ENCODE results near the gene C3orf70.
"Not testable (repeated sequence)": the region's sequence is repeated elsewhere in the genome, so short reads cannot be mapped to it uniquely, and the experiment has no call there.

The C3orf70 gene

DNA sequence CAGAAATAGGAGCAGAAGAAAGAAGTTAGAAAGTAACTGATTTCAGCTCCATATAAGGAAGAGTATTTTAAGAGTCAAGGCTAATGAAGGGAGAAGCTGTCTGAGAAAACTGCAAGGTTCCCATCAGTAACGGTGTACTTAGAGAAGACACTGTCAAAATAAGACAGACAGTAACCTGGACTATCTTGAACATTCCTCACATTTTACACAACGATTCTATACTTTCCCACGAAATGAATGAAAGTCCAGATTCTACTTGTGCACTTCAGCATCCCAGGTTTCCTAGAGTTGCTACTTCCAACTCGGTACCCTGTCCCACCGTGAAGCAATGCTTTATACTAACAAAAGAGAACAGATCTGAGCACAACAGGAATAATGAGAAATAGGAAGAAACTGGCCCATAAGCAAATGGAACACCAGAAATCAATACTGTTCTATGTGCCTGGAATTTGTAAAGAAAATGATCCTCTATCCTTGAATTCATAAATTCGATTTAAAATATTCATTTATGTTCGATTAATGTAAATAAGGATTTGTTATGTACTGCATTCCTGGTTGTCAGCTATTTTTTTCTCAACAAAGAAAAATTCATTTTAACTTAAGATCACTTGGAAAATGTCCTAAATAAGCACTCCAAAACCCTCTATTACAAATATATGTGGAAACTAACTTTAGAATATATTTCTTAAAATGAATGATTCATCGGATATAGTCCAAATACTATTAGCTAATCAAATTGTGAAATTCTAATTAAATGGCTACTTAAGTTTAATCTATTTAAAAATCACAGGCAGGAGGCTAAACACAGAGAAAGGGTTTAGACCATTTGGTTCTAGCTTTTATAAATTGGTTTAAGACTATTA, 1.5 kb downstream of the C3orf70 start:
- DNase-seq = no peak

DNA sequence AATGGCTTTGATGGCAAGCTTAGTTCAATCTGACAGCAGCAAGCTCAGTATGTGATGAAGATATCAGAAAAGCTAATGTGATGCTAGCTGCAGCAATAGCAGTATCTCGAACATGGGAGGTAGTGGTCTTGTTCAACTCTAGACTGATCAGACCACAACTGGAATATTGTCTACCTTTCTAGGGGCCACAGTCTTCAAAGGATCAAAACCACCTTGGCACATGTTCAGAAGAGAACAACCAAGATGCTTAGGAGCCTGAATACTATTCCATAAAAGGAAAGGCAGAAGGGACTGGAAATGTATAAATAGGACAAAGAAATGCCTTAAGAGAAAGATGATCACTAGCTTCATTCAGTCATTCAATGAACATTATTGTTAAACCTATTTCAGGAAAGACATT, 2.3 kb downstream of the C3orf70 start:
- no peak for DNase-seq

DNA sequence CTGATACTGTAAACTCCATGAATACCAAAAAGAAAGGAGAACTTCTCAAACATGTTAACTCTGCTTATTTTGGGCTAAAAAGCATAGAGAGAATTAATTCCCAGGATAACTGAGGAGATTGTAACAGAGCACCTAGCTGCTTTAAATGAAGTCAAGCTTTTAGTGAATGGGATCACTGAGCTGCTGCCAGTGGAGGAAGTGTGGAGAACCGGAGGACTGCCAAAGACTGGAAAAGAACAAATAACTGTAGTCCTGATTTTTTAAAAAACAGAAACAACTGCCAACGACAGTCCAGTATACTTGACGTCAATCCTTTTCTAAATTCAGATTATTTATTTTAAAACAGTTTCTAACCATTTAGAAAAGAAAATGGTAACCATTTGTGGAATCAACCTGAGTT, 3.3 kb downstream of the C3orf70 start:
- no peak for DNase-seq

DNA sequence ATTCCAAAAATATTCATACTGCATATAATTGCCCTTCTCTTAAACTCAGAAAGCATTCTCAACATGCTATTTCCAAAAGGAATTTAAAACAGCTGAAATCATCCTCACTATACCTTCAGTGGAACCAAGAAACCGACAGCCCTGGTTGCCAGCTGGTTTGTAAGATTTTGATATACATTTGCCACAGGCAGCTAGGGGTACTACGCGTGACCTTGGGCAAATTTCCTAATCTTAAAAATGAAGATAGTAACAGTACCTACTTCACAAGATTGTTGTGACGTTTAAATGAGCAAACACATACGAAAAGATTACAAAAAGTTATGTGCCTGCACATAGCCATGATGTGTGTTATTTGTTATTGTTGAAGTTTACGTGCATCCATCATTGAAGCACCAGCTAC, 7.3 kb downstream of the C3orf70 start:
- no peak for DNase-seq

DNA sequence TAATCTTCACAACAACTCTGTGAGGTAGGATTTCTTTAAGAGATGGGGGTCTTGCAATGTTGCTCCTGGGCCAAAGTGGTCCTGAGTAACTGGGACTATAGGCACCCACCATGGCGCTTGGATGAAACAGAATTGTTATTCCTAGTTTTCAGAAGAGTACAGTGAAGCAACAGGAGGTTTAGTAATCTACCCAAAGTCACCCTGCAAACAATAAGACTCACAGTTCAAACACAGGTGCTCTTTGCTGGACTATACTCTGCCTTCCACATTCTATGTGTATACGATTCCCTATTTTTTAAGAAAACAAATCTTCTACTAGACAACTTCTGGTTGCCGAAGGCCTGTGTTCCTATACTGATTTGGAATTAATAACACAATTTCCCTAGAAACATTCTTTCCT, 8.1 kb downstream of the C3orf70 start:
- no peak for DNase-seq

DNA sequence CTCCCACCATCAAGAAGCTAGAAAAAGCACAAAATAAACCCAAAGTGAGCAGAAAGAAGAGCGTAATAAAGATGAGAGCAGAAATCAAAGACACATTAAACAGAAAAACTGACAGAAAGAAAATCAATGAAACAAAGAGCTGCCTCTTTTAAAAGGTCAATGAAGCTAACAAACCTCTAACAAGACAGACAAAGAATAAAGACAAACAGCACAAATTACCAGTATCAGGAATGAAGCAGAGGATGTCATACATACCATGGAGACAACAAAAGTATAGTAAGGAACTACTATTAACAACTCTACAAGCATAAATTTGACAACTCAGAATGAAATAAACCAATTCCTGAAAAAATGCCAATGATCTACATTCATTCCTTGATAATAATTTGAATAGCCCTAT, 15.0 kb downstream of the C3orf70 start:
- DNase-seq = no peak

DNA sequence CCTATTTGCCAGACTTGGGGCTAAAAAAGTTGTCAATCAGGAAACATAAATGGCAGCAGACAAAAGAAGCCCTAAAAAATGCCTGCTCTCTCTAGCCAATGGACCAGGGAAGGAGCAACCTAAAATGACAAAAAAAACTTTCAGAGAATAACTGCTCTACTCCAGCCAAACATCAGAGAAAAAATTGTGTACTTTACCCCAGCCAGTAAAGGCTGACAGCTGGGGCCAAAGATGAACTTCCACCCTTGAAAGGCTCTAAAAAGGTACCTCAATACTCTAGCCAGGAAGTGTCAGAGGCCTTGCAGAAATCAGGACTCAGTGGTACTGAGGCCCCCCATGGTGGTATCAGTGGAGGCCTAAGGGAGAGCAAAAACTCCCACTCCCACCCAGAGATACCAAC, 18.4 kb downstream of the C3orf70 start:
- no peak for DNase-seq

DNA sequence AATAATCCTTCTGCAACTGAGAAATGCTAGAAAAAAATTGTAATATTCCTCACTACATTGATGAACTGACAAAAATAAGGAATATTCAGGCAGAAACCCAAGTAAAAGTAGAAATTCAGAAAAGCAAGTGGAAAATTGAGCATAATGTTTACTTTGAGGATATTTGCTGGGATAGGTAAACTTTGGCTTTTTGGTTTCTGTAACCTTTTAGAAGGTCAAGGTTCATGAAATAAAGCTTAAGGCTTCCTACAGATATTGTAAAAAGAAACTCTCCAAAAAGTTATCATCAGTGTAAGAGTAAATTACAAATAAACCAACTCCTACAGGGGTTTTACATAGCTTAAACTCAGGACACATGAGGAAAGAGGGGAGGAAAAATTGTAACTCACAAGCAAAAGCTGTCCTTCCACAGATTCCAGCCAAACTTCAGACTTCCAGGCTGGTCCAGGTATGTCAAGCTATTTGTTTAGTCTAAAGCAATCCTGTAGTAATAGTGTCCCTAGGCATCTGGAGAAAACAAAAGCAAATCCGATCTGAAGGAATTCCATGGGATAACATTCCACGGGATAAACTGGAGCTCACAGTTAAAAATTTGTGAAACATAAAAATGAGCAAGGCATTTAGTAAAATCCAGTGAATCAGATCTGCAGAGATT, 21.1 kb downstream of the C3orf70 start:
- no peak for DNase-seq

DNA sequence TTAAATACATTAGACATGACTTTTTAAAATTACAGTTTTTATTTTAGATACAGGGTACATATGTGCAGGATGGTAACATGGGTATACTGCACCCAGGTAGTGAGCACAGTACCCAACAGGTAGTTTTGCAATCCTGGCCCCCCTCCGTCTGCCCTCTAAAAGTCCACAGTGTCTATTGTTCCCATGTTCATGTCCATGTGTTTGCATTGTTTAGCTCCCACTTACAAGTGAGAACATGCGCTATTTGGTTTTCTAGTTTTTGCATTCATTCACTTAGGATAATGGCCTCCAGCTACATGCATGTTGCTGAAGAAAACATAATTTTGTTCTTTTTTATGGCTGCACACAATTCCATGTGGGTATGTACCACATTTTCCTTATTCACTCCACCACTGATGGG, 23.8 kb downstream of the C3orf70 start:
- no peak for DNase-seq

DNA sequence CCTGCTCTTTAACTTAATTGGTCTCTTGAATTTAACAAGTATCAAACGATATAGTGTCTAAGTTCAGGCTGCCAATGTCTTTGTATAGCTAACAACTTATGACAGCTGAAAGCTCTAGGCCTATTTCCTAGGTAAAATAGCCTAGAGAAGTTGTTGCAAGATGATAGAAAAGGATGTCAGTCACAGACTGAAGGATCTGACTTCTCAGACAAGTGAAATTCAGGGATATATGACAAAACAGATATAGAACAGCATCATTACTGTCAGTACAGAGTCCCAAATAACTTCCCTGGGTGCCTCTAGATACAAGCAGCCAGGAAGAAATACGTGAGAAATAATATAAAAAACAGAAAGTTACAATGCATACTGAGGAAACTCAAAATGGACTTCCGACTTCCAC, 26.7 kb downstream of the C3orf70 start:
- no peak for DNase-seq

DNA sequence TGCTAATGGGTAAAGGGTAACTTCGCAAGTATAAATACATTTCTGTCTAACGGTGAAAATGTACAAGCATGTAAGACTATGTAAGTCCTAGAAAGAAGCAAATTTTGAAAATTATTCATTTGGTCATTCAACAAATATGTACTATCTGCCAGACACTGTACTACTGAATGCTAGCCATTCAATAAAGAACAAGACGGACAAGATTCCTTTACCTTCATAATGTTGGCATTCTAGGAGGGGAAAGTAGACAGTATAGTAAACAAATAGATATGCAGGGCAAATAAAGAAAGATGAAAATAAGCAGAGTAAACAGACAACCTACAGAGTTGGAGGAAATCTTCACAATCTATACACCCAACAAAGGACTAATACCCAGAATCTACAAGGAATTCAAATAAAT, 32.7 kb downstream of the C3orf70 start:
- no peak for DNase-seq

DNA sequence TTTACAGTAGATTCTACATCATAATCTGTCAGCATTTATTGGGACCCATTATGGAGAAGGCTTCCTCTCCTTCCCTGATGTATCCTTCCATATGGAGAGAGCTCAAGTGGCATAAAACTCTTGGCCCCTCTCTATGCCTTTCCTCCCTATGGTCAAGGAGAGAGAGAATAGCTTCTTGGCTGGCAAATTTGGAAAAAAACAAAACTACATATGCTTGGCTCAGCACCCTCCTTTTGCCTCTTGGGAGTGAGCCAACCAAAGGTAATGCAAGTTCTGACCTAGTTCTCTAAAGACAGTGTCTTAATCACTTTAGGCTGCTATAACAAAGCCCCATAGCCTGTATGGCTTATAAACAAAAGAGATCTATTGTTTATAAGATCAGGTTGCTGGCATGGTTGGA, 37.5 kb downstream of the C3orf70 start:
- no peak for DNase-seq

DNA sequence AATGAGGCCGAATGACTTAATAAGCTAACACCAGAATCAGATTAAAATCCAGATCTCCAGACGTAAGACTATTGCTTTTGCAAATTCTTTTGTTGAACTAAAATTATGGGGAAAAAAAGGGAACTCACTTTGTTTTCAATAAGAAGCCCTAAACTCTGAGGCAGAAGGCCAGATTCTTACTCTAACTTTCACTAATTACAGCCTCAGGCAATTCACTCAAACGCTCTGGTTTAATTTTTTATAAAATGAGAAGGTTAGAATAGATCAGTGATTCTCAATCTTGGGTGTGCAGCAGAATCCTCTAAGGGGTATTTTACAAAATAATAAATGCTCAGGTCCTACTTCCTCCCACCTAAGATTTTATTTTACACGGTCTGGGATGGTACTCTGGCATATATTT, 38.1 kb downstream of the C3orf70 start:
- no peak for DNase-seq

DNA sequence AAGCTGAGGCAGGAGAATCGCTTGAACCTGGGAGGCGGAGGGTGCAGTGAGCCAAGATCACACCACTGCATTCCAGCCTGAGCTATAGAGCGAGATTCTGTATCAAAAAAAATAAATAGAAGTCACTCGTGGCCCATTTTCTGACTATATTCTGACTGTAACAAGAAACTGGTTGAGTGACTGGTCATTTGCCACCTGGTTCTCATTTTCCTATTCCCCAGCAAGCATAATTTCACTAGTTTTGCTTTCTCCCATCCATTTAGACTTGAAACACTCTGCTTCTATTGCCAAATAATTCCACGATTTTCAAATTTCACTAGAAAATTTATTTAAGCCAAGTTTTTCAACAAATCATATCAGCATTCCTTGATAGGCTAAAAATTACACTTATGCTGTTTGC, 40.7 kb downstream of the C3orf70 start:
- no peak for DNase-seq

DNA sequence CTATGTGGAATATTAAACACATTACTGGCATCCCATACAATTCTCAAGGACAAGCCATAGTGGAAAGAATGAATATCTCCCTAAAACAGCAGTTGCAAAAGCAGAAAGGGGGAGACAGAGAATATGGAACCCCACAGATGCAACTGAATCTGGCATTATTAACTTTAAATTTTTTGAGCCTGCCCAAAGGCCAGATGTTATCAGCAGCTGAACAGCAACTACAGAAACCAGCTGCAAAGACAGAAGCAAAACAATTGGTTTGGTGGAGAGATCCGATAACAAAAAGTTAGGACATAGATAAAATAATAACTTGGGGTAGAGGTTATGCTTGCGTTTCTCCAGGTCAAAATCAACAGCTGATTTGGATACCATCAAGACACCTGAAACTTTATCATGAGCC, 43.8 kb downstream of the C3orf70 start:
- DNase-seq = not testable (repeated sequence)

DNA sequence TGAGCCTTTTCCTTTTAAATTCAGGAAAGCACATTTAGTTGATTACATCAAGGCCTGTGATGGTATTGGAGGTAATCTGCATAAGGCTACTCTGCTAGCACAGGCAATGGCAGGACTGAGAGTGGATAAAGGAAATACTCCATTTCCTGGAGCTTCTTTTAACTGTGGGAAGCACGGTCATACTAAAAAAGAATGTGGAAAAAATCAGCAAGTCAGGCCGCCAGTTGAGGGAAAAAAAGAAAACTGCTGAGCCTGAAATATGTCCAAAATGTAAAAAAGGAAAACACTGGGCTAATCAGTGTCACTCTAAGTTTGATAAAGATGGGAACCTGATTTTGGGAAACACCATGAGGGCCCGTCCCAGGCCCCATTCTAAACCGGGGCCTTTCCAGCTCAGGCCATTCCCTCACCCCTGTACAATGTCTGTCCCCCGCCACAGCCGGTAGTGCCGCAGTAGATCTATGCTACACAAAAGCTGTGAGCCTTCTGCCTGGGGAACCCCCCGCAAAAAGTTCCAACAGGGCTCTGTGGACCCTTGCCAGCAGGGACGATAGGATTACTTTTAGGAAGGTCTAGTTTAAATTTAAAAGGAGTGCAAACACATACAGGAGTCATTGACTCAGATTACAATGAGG, 46.5 kb downstream of the C3orf70 start:
- DNase-seq = not testable (repeated sequence)

DNA sequence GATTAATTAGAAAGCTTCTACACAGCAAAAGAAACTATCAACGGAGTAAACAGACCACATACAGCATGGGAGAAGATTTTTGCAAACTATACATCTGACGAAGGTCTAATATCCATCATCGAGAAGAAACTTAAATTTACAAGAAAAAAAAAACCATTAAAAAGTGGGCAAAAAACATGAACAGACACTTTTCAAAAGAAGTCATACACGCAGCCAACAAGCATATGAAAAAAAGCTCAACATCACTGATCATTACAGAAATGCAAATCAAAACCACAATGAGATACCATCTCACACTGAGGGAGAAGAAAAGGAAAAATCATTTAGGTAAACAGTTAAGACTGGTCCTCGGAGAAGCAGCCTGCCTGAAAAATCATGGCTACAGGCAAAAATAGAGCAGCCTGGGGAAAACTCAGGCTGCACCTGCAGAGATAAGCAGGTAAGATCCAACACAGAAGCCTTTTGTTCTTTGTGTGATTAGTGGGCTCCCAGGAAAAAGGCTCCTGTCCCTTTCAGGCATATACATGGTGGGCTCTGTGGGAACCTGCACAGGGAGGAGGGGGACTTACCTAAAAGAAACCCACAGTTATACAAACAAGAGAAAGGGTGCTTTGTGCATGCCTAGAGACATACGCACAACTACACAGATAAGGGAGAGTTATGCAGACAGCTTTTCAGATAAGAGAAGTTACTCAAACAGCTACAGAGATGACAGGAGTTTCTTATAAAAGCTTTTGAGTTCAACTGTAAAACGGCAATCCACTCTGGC, 49.3 kb downstream of the C3orf70 start:
- no peak for DNase-seq

DNA sequence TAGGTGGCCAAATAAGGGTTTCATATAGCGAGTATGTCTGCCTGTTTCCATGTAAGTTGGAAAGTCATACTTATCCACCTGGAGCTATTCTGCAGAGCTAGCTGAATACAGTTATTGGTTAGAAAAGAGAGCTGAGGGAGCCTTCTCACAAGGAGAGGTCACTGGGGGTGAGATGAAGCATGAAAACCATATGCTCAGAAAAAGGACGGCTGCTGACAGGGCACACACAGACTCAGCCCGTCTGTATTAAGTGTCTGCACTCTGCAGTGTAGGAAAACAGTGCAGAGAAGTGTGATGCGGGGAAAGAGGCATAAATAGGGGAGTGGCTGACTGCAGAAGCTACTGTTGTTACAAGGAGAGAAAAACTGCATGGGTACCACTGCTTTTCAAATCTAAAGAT, 58.2 kb downstream of the C3orf70 start:
- DNase-seq = no peak

DNA sequence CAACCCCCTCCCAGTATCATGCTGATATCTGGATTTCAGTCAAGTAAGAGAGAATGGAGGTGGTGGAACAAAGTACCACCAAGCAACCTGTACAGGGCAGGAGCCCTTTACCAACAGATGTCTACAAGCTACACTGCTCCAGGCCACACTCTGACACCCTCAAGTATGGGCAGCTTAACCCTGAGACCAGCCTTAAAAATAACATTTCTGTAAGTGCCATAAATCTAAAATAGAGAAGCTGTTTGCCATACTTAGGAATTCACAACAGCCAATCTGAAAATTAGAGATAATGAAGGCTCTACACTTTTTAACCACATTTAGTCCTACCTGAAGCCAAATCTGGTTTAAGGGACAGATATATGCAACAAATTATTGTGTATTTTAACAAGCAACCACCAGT, 59.7 kb downstream of the C3orf70 start:
- DNase-seq = no peak

DNA sequence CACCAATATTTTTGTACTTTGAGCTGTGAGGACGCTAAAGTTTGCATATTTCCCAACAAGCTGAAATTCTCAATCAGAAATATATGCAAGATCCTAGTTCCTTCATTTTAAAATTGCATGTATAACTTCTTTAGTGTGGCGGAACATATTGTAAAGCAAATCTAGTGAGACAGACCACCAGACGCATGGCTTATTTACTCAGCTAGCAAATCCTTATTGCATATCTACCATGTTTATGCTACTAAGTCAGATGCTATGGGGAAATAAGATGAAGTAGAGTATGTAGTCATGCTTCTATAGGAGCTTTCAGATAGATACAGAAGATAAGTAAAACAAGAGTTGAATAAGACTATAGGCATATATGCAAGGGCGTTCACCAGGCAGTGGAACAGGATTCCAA, 62.0 kb downstream of the C3orf70 start:
- no peak for DNase-seq

DNA sequence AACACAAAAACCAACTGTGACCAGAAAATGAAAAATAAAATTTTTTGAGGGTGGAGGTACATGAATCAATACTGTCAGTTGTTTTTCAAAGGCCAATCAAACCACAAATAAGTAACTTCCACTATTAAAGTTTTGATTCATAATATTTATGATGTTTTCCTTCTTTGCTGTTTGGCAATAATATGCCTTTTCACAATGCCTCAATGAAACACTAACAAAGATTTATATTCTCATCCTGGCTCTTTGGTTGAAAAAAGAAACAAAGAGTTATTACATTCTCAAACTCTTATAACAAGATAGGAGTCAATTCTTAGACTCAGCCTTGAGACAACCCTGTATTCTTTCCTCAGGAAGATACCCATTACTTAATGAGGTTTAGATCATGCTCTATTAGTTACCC, 63.1 kb downstream of the C3orf70 start:
- DNase-seq = no peak

DNA sequence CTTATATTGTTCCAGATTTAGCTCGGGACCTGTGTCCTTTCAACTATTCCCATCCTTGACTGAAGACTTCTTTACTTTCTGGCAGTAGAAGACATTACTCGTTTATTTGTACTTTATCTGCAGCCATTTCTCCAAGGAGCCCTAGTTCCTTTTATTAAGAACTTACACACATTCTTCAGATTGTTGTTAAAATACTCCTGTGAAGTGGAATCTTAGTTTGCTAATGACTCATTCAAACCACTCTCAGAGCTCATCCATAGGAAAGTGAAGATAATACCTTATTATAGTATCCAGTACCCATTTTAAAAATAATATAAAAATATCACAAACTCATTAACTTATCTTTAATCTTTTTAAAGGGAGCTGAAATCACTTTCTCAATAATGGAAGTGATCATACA, 63.5 kb downstream of the C3orf70 start:
- no peak for DNase-seq

DNA sequence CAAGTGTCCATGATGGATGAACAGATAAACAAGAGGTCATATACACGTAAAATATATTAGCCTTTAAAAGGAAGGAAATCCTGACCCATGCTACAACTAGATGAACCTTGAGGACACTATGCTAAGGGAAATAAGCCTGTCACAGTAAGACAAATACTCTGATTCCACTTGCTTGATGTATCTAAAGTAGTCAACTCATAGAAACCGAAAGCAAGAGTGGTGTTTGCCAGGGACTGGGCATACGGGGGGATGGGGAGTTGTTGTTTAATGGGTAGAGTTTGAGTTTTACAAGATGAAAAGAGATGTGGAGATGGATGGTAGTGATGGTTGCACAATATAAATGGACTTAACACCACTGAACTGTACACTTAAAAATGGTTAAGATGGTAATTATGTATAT, 65.4 kb downstream of the C3orf70 start:
- no peak for DNase-seq

DNA sequence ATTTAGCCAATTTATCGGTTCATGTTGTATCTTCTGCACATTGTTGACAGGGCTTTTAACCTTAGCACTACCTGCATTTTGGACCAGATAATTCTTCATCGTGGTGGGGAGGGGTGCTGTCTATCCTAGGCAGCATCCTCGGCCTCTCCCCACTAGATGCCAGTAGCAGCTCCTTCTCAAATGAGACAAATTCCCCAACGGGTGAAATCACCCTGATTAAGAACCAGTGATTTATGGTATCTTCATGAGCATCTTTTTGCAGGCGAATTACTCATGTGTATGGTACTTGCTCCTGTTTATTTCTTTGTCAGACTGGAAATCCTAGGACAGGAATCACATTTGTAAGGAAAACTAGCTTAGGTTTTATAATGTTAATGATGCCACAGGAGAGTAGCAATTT, 68.0 kb downstream of the C3orf70 start:
- no peak for DNase-seq

All from activated CD4-positive, alpha-beta T cell treated with anti-CD3 and anti-CD28 coated beads, Interleukin-10, Interleukin-2, amounts not matched to agents 100 ng/mL and 50 ng/mL, durations not matched to agents 16 hours and 8 hours (primary cell).